ENCODE results near the gene ZKSCAN8.

DNA sequence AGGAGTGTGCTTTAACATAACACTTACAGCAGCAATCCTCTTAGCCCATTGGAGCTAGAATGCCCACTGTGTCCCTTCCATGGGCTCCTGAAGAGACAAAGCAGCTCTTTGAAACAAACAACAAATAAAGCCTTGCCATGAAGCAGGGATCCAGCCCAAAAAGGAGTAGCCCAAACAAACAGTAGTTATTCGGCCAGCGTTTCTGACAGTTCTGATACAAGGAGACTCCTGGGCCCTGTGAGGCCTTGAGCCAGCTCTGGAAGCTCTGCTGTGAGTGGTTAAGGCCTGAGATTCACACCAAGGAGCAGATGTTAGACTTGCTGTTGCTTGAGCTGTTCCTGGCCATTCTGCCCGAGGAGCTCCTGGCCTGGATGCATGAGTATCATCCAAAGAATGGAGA is 34.2 kb upstream of the ZKSCAN8 start:
- TF ChIP-seq CTCF (IDR thresholded peaks at IDR 0.05; ENCODE audit: insufficient read depth, low read length) (no peak), POLR2AphosphoS5 (IDR thresholded peaks at IDR 0.05; ENCODE audit: low read depth) (no peak)
